Neural progenitor cell (in vitro differentiated cells): ENCODE results near the gene NCAPD3.

ENCODE experiments used
- CTCF ChIP-seq: fragments of 200-600 bp; sonication (generic); IDR thresholded peaks from 2 replicates; pipeline ENCODE4 v1.5.1; 2017; ENCODE audit warnings: antibody characterized with exemption, mild to moderate bottlenecking
- EZH2 ChIP-seq: fragments of 200-600 bp; sonication (generic); IDR thresholded peaks from 2 replicates; pipeline ENCODE4 v1.6.1; 2017; ENCODE audit warnings: antibody characterized with exemption, mild to moderate bottlenecking, moderate library complexity

GRCh38 chr11:134120143-134120850 is 103.5 kb downstream of the NCAPD3 start:
- TF ChIP-seq CTCF: no peak
- no peak for TF ChIP-seq EZH2
